SK-N-SH (cell line): ENCODE data around the gene CNBP. TPM values are rescaled to one million over a fixed set of nuclear protein-coding genes. Genes with fewer than 3 reads are reported as not detected.

Experiments
- CTCF ChIA-PET: fragments of 300-600, 350-600 bp; formaldehyde crosslinking; extraction: SDS; loops from one replicate; lab custom pipeline; 2021; lab: Yijun Ruan, JAX
- POLR2A ChIA-PET: fragments of 350-600 bp; sonication (Branson Sonifier 250); formaldehyde crosslinking; extraction: SDS; loops from one replicate; lab custom pipeline; 2020; ENCODE audit warnings: antibody characterized with exemption, inconsistent platforms; lab: Yijun Ruan, JAX
- DNase-seq: peaks from one replicate; pipeline ENCODE4 v3.0.0; 2012
- H2AFZ ChIP-seq: fragments of 200-600 bp; sonication (generic); 2 replicates; pipeline ENCODE4 v1.8.1; 2016; ENCODE audit warnings: antibody characterized with exemption, mild to moderate bottlenecking, low read depth
- H3F3A ChIP-seq: fragments of 200-600 bp; sonication (generic); replicated peaks from 2 replicates; pipeline ENCODE3; 2016; ENCODE audit warnings: antibody characterized with exemption, mild to moderate bottlenecking; ENCODE audit not compliant: insufficient read depth
- H3K27ac ChIP-seq, 2 experiments: fragments of 200-500 bp in 1 of 2; fragments of 200-600 bp in 1 of 2; sonication (Bioruptor generic) in 1 of 2; sonication (generic), shearing (Covaris generic) in 1 of 2; 2 replicates each; pipeline versions ENCODE4 v1.5.1 to v1.6.1; 2014 to 2016; ENCODE audit warnings: low read depth in 2 of 2, inconsistent platforms in 1 of 2, low read length in 1 of 2, mild to moderate bottlenecking in 1 of 2, mixed read lengths in 1 of 2
- H3K27me3 ChIP-seq: fragments of 200-600 bp; sonication (generic), shearing (Covaris generic); 2 replicates; pipeline ENCODE4 v1.6.1; 2016; ENCODE audit warnings: mixed run types; ENCODE audit not compliant: insufficient read depth
- H3K36me3 ChIP-seq, 2 experiments: fragments of 200-500 bp in 1 of 2; fragments of 200-600 bp in 1 of 2; sonication (Bioruptor generic) in 1 of 2; sonication (generic) in 1 of 2; replicated peaks in 1 of 2; 2 replicates each; pipeline versions ENCODE3 to v1.5.1; 2014 to 2016; ENCODE audit warnings: low read length in 1 of 2, mild to moderate bottlenecking in 1 of 2; ENCODE audit not compliant: insufficient read depth in 2 of 2, control insufficient read depth in 1 of 2
- H3K4me1 ChIP-seq, 2 experiments: fragments of 200-500 bp in 1 of 2; fragments of 200-600 bp in 1 of 2; sonication (Bioruptor generic) in 1 of 2; sonication (generic), shearing (Covaris generic) in 1 of 2; 2 replicates each; pipeline versions ENCODE4 v1.5.1 to v1.6.1; 2014 to 2016; ENCODE audit warnings: low read depth in 1 of 2, low read length in 1 of 2, mixed run types in 1 of 2; ENCODE audit not compliant: insufficient read depth in 2 of 2, control insufficient read depth in 1 of 2
- H3K4me2 ChIP-seq: fragments of 200-600 bp; sonication (generic), shearing (Covaris generic); 2 replicates; pipeline ENCODE4 v1.6.1; 2017; ENCODE audit warnings: mixed run types
- H3K4me3 ChIP-seq, 2 experiments: fragments of 200-500 bp in 1 of 2; fragments of 200-600 bp in 1 of 2; sonication (Bioruptor generic) in 1 of 2; sonication (generic), shearing (Covaris generic) in 1 of 2; 2 replicates each; pipeline versions ENCODE4 v1.5.1 to v1.8.1; 2014 to 2016; ENCODE audit warnings: low read depth in 2 of 2, inconsistent platforms in 1 of 2, low read length in 1 of 2, mild to moderate bottlenecking in 1 of 2, mixed read lengths in 1 of 2, moderate library complexity in 1 of 2
- H3K79me2 ChIP-seq: fragments of 200-600 bp; sonication (generic); 2 replicates; pipeline ENCODE4 v1.8.1; 2017; ENCODE audit warnings: mild to moderate bottlenecking; ENCODE audit not compliant: insufficient read depth
- H3K9ac ChIP-seq: fragments of 200-600 bp; sonication (generic); 2 replicates; pipeline ENCODE4 v1.6.1; 2017; ENCODE audit warnings: mixed run types
- H3K9me2 ChIP-seq: fragments of 200-600 bp; sonication (generic); 2 replicates; pipeline ENCODE4 v1.6.1; 2017; ENCODE audit warnings: mixed run types
- H3K9me3 ChIP-seq: fragments of 200-600 bp; sonication (generic); 2 replicates; pipeline ENCODE4 v1.6.1; 2017; ENCODE audit warnings: mixed run types, mild to moderate bottlenecking, moderate library complexity
- H4K20me1 ChIP-seq: fragments of 200-600 bp; sonication (generic); 2 replicates; pipeline ENCODE4 v1.6.1; 2017; ENCODE audit warnings: mild to moderate bottlenecking, mixed run types; ENCODE audit not compliant: insufficient read depth
- CHD2 ChIP-seq: fragments of 150-350 bp; IDR thresholded peaks from 2 replicates; pipeline ENCODE4 v1.6.1; 2018; ENCODE audit warnings: low read length; ENCODE audit not compliant: partially characterized antibody
- EZH2phosphoT487 ChIP-seq: fragments of 200-600 bp; sonication (generic); IDR thresholded peaks from 2 replicates; pipeline ENCODE4 v1.6.1; 2017; ENCODE audit warnings: low read depth, mixed run types, mild to moderate bottlenecking, antibody characterized with exemption, moderate library complexity, borderline replicate concordance
- FOXM1 ChIP-seq: IDR thresholded peaks from 2 replicates; pipeline ENCODE4 v1.4.0; 2012; ENCODE audit warnings: low read depth, mild to moderate bottlenecking
- MEF2A ChIP-seq: IDR thresholded peaks from 2 replicates; pipeline ENCODE4 v1.4.0; 2012; ENCODE audit warnings: low read depth, borderline replicate concordance
- NFIC ChIP-seq: IDR thresholded peaks from 2 replicates; pipeline ENCODE4 v1.4.0; 2012; ENCODE audit warnings: borderline replicate concordance
- NRF1 ChIP-seq: IDR thresholded peaks from 2 replicates; pipeline ENCODE4 v1.6.1; 2012; ENCODE audit warnings: low read depth, mild to moderate bottlenecking, low read length
- POLR2AphosphoS5 ChIP-seq: IDR thresholded peaks from 2 replicates; pipeline ENCODE4 v1.6.1; 2012; ENCODE audit warnings: low read depth, low read length
- TAF1 ChIP-seq: IDR thresholded peaks from 2 replicates; pipeline ENCODE4 v1.6.1; 2012; ENCODE audit warnings: low read depth, mild to moderate bottlenecking, low read length, moderate library complexity, borderline replicate concordance
- WGBS: methylation state at CpG from one replicate; pipeline ENCODE4 v1.1.6; 2017; ENCODE audit warnings: low lambda C conversion rate; 5-methylcytosine and 5-hydroxymethylcytosine counted together
- polyA plus RNA-seq, 3 experiments: library from polyadenylated mRNA; depleted of rRNA; stranded (reverse); fragments of >200 nt; gene quantifications; 2 replicates each; pipeline ENCODE4 v1.2.3, GENCODE V29; 2012

CNBP gene
- polyA plus RNA-seq, 1 of the 3 experiments (the other 2 are of a cell fraction) = 240 TPM

DNA sequence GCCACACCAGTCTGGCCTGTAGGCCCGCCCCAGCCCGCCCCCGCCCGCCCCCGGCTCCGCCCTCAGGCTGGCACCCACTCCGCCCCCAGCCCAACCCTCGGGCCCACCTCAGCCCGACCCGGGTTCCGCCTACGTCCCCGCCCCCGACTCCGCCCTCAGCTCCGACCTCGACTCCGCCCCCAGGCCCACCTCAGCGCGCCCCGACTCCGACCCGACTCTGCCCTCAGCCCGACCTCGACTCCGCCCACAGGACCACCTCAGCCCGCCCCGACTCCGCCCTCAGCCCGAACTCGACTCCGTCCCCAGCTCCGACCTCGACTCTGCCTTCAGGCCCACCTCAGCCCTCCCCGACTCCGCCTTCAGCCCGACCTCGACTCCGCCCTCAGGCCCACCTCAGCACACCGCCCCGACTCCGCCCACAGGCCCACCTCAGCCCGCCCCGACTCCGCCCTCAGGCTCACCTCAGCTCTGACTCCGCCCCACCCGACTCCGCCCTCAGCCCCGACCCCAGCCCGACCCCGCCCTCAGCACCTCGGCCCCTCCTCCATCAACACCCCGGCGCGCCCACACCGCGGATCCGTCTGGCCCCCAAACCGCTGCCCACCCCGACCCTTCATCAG lies 61.8 kb downstream of the CNBP start, which contains the start of gene RAB43:
RAB43 (minus strand) TSS at position 13 of the 620 bp plus-strand sequence. CDS start 315 bp downstream, outside the sequence.
- Histone ChIP-seq H3K4me1 (peaks cover 0 to 14% of the 10 kb centered on the region in 2 experiments; a peak in 2 of 4 replicates), H2AFZ (peak within 1 kb of the TSS; percentile 53; the same call in 1 of the 2 replicates), H3F3A (peaks cover 20% of the 10 kb centered on the region), H3K27ac (peak within 1 kb of the TSS; percentile 52 to 72), H3K79me2 (peaks cover 38% of the 10 kb centered on the region), H3K9me3 (no peaks in the 10 kb centered on the region), H3K36me3 (peaks cover 11 to 13% of the 10 kb centered on the region in 2 experiments), H4K20me1 (peaks cover 29% of the 10 kb centered on the region; the same call in 1 of the 2 replicates), H3K9ac (peak within 1 kb of the TSS; percentile 91), H3K4me3 (peak within 1 kb of the TSS; percentile 81 to 86), H3K4me2 (peak within 1 kb of the TSS; percentile 97), H3K27me3 (no peaks in the 10 kb centered on the region), H3K9me2 (no peaks in the 10 kb centered on the region)
- TF ChIP-seq TAF1 (0 out of 2 replicates have a peak, but pooled peaks have one; percentile 2), EZH2phosphoT487 (no peak), NFIC (no peak)
- peak; percentile 100 for DNase-seq
- 8% methylated on average over 39 of the region's 60 CpGs for WGBS
- POLR2A ChIA-PET = interaction anchor here (0.6 to 1.8 kb wide), 9 partner anchors 24 to 505 kb away, joined by 3 to 6 read pairs (median 3); partner anchors contain the start of gene CFAP92
- CTCF ChIA-PET = interaction anchor here (0.9 to 6.0 kb wide), 12 partner anchors 40 to 327 kb away, joined by 3 to 34 read pairs (median 4); no protein-coding TSS in a partner anchor

DNA sequence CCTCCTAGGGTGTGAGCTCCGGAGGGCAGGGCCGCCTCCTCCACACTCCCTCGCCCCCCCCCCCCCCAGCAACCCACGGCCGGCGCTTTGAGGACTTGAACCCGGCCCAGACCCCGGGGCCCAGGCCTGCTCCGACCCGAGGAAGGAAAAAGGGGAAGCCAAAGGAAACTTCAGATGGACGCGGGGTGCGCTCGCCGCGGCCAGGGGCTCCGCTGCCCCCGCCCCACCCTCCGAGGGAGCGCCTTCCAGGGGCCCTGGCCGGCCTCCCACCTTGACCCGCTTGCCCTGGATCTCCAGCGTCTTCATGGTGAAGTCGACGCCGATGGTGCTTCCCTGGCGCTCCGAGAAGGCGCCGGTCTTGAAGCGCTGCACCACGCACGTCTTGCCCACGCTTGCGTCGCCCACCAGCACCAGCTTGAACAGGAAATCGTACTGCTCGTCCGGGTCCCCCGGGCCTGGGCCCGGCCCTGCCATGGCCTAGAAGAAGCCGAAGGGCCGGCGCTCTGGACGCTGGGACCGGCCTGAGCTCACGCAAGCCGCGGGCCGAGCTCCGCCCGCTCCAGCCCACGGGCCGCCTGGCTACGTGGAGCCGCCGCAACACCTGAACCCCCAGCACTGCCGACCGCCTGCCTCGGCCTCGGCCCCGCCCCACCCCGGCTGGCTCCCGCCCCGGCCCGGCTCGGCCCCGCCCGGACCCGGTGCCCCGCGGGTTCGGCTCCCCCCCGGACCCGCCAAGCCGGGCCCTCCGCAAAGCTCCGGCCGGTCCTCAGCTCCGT lies 62.5 kb downstream of the CNBP start:
- peaks cover 20% of the 10 kb centered on the region for H3F3A ChIP-seq
- peak overlapping the region; percentile 91 for H3K9ac ChIP-seq
- H3K4me1 ChIP-seq = peaks cover 0 to 14% of the 10 kb centered on the region in 2 experiments; a peak in 2 of 4 replicates
- H3K9me2 ChIP-seq = no peaks in the 10 kb centered on the region
- H3K4me3 ChIP-seq = peak overlapping the region; percentile 81 to 86
- H4K20me1 ChIP-seq = peaks cover 34% of the 10 kb centered on the region
- H3K27me3 ChIP-seq = no peaks in the 10 kb centered on the region
- H3K27ac ChIP-seq = peak overlapping the region; percentile 52 to 72
- WGBS = 7% methylated on average over 9 of the region's 80 CpGs
- no peaks in the 10 kb centered on the region for H3K9me3 ChIP-seq
- peak; percentile 61 for DNase-seq
- peaks cover 11 to 13% of the 10 kb centered on the region in 2 experiments for H3K36me3 ChIP-seq
- POLR2A ChIA-PET = interaction anchor here (0.6 to 1.8 kb wide), 7 partner anchors 23 to 504 kb away, joined by 3 to 6 read pairs (median 3); no protein-coding TSS in a partner anchor
- TF ChIP-seq MEF2A (no peak), TAF1 (peak; percentile 23; the same call in 1 of the 2 replicates), POLR2AphosphoS5 (0 out of 2 replicates have a peak, but pooled peaks have one; percentile 16), FOXM1 (no peak), CHD2 (no peak), NRF1 (no peak)
- H2AFZ ChIP-seq = peak overlapping the region; percentile 53; the same call in 1 of the 2 replicates
- peaks cover 45% of the 10 kb centered on the region for H3K79me2 ChIP-seq
- peak overlapping the region; percentile 97 for H3K4me2 ChIP-seq
- CTCF ChIA-PET = interaction anchor here (0.9 to 6.0 kb wide), 11 partner anchors 40 to 504 kb away, joined by 3 to 34 read pairs (median 3); partner anchors contain the start of gene ISY1
